OCI-LY3 (cell line): Measurements from ENCODE around the gene GATA3.

ENCODE experiments used
- CTCF ChIP-seq: fragments of 200-600, 300-600 bp; sonication (generic); IDR thresholded peaks from 2 replicates; pipeline ENCODE4 v1.5.1; 2014; ENCODE audit warnings: antibody characterized with exemption, low read length, low read depth
- EZH2phosphoT487 ChIP-seq: fragments of 200-600 bp; shearing (Covaris generic); IDR thresholded peaks from 2 replicates; pipeline ENCODE4 v1.6.1; 2018; ENCODE audit warnings: antibody characterized with exemption, mixed run types, low read depth

GRCh38 chr10:8075282-8076260 is 21.1 kb downstream of the GATA3 start:
- TF ChIP-seq CTCF = no peak
- no peak for TF ChIP-seq EZH2phosphoT487
